SKM-1 treated with dmso at 0.1 percent for 144 hours (cell line): ENCODE results near the gene VAV3.

Experiments used
- DNase-seq: peaks from one replicate; lab custom pipeline; 2025; ENCODE audit not compliant: unreplicated experiment; lab: John Stamatoyannopoulos, UW

VAV3 gene

DNA sequence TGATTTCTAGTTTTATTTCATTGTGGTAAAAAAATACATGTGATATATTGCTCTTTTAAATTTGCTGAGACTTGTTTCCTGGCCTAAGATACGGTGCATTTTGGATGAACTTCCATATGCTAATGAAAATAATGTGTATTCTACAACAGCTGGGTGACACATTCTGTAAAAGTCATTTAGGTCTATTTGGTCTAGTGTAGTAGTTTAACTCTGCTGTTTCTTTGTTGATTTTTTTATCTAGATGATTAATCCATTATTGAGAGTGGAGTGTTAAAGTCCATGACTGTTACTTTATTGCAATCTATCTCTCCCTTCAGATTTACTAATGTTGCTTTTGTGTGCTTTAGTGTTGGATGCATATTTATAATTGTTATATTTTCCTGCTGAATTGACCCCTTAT lies 161.4 kb downstream of the VAV3 start:
- DNase-seq, result no peak

DNA sequence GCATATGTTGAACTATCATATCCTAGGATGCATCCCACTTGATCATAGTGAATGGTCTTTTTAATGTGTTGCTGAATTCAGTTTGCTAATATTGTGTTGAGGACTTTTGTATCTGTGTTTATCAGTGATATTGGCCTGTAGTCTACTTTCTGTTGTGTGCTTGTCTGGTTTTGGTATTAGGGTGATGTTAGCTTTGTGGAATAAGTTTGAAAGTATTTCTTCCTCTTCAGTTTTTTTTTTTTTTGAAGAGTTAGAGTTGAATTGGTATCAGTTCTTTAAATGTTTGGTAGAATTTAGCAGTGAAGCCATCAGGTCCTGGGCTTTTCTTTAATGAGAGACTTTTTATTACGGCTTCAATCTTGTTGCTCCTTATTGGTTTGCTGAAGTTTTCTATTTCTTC lies 162.3 kb downstream of the VAV3 start:
- DNase-seq, result no peak

DNA sequence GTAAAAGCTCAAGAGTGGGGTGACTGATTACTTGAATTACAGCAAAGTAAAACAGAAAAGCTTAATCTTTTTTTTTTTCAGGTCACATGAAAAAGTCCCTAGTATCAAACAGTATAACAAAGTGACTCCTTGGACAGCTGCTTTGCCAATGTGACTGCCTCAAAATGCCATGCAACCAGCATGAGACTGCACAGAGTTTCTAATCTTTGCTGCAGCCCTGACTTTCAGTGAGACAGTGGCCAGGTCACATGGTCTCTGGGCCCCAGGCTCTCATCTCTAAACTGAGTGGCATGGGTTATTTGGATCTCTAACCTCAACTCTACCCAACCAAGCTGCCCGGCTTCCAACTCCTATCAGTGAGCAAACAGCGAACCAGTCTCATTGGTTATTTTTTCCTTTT lies 169.0 kb downstream of the VAV3 start:
- DNase-seq, result no peak

DNA sequence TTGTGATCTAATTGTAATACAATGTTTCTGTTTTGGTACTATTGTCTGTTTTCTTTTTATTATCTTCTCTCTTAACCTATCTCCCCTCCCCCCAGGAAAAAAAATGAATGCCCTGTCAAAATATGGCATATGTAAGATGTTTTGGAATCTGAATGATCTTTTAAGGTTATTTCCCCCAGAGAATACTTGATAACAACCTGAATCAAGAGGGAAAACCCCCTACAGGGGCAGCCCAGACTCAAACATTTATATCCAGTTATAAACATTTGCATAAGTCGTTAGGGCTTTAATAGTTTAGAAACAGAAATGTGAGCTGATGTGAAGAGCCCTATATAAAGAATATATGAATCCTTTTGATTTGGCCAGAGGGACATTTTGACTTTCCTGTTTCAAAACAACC lies 169.5 kb downstream of the VAV3 start:
- no peak for DNase-seq

DNA sequence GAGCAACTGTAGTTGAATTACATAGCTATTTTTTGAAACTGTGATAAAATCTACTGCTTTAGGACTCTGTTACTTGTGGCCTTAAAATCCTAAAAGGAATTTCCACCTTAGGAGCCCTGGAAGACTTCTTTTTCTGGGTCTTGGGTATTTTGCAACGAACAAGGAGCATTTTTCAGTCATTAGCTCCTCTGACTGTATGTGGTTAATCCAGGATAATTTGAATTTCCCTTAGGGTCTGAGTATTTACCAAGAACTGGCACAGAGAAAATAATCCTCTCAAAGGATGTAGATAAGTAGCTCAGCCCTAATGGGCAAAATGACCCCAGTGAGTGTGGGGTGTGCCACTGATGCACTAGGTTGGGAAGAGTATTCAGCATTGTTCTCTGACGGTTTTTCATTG lies 170.4 kb downstream of the VAV3 start:
- no peak for DNase-seq

DNA sequence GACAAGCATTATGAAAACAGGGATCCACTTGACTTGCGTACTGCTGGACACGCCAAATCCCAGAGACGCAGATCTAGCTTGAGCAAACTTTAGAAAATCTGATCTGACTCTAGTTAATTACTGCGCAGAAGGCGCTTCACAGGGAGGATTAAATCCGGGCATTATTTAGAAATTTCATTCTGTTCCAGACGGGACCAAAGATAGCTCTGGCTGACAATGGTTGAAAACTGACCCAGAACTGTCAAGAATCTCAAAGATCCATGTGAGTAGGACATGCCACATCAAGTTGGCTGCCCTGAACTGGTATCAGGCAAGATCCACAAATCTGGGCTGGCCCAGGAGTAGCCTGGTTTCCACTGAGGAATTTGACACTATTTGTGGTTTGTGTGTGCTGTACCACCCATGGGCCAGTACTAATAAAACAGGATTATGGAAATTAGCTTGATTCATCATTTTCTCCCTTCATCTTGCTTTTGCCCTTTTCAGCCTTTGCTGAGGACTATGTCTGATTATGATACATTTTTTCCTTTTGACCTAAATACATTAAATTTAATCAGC lies 171.0 kb downstream of the VAV3 start:
- DNase-seq, result no peak

DNA sequence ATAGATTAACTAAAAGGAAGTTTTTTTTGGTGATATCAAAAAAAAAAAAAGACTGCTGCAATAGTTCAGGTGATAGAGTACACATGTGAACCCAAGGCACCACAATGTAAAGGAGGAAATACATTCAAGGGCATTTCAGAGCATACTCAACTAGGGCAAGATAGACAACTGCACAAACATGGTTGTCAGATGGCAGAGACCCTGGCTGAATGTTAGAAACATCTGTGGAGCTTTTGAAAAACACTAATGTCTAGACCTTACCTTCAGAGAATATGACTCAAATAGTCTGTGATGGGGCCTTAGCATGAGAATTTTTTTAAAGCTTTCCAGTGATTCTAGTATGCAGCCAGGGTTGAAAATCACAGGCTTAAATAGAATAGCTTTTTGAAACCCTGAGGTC lies 173.6 kb downstream of the VAV3 start:
- no peak for DNase-seq

DNA sequence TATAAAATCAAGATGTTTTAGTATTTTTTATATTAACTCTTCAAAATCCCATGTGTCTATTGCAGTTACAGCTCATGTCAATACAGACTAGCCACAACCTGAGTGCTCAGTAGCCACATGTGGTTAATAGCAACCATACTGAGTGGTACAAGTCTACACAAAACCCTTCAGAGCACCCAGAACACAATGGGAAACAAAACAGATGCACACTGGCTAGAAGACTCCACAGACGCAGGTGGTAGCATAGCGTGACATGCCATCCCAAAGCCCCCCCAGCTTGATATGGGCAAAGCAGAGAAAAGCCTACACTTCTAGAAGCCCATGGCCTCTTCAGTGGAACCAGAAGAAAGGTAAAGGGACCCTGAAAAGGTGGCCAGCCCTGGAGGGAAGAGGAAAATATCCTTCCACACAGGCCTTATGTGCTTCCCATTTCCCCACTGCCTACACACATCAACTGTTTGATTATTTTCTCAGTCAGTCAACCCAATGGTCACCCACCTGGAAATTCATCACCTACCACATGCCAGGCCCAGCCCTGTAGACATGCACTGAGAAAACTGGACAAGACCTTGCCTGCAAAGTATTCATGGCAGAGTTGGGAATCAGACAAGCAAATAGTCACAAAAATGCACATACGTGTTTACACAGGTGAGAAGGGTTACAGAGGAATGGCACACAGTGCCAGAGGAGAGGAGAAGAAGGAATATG lies 175.0 kb downstream of the VAV3 start:
- DNase-seq, result no peak

DNA sequence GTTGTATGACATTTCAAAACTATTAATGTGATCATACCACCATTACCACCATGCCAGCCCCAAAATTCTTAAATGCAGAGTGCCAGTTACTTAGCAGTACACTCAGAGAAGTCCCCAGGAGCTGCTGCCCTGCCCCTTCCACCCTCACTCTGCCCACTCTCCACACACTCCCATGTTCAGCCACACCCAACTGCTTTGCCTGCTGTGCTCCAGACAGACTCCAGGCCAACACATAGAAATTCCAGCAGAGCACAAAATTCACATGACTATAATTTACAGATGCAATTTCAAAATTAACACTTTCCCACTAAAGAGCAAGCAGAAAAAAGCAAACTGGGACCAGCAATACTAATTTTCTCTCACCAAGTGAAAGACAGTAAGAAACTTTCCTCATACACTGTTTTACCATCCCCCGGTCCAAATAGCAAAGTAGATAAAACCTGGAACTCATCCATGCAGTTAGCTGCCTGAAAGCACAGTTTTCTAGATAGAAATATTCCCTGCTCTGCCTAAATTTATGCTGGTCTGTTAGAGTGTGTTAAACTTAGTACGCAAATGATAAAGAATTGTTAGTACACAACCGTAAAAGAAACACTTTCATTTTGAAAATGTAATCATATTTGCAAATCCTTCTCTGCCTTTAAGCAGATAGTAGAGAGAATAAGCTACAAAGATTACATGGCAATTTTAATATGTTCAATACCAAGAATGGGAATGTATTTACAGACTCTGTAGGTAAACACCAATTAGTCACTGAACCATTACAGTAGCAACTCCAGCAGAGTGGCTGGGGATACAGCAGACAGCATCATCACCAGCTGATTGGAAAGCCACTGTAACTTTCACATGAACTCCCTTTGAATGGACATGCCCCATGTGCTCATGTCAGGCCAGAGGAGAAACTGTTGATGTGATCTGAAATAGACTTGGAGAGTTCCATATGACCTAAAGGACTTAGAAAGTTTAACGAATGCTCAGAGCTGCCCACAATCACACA lies 176.5 kb downstream of the VAV3 start:
- DNase-seq, result no peak

DNA sequence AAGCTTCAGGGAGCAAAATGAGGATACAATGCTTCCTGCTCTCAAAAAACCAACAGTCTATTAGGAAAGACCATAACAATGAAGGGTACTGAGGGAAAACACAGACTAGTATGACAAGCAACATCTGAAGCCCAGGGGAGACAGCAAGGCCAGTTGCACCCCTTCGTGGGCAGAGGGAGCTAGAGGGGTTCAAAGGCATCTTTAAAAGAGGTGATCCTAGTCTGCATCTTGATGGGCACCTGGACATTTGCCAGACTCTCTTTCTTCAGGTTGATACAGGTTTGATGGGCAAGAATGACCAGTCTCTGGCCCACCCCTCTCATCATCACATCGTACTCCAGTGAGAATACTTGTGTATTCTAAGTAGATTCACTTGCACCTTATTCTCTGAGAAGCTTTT lies 177.7 kb downstream of the VAV3 start:
- DNase-seq, result no peak

DNA sequence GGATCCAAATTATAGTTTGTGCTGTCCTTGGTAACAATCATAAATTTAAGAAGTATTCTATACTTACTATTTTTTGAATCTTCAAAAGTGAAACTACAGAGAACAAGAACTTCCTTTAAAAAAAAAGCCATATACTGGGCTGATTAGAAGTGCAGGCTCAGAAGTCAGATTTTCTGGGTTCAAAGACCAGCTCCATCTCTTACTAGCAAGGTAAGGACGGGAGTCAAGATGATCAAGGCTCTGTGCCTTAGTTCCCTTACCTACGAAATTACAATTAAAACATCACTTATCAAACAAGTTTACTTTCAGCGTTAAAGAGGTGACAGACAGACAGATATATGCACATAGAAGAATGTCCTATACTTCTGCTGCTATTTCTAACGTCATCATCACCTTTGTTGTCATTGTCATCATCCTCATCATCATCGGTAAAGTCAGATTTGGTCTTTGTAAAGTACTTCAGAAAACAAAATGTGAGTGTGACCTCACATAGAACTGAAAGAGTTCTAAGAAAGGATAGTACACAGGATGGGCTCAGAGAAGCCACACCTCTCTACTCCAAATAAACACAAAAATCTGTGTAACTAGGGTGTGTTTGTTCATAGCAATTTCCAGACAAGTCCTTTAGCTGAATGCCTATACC lies 178.7 kb downstream of the VAV3 start:
- DNase-seq, result no peak

DNA sequence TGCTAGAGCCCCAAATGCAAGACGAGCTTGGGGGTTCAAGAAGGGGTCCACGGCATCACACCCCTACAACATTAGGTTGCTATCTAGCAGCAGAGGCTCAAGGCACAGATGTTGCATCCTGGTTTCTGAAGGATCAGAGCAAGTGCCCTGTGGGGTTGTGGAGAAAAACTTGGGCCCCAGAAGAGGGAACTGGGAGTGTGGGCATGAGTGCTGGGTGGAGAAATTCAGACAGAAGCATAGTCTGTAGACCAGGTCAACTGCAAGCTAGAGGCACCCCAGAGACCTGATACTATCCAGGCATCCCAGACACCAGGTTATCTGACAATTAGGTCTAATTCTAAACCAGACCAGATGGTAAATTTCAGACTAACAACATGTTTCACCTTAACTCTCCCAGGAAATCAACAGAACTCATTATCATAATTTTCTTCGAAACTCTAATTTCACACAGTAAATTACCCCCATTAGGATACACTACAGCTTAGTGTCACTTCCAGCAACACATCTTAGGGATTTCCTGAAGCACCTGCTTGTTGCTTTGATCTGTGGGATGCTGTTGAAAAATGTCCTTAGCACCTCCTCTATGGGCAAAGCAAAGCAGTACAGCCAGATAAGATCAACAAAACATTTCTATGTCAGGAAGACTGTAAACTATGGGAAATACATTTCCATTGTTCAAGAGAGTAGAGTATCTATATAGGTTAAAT lies 179.3 kb downstream of the VAV3 start:
- no peak for DNase-seq

DNA sequence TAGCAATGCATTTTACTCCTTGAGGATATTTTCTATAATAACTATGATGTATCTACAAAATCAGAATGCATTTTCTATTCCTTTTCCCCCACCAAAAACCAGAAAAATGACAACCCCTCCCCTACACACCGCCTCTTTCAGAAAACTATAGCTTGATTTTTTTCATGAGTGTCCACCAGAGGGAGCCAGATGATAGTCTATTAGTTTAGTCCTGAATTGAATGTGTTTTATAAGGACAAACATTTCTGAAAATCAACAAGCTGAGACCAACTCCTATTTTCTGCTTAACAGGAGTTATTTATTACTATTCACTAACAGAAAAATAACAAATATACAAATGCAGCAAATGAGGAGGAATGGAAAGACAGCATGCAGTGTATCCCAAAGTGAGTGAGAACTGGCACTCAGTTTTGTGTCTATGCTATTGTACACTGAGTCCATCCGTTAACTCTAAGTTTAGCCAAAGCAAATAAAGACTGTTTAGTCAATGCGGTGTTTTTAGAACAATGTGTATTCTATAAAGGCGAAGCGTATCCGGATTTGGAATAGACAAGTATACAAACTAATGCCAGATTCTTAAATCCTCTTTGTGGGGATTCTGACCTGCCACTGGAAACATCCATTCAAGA lies 182.6 kb downstream of the VAV3 start:
- DNase-seq, result peak; percentile 43

DNA sequence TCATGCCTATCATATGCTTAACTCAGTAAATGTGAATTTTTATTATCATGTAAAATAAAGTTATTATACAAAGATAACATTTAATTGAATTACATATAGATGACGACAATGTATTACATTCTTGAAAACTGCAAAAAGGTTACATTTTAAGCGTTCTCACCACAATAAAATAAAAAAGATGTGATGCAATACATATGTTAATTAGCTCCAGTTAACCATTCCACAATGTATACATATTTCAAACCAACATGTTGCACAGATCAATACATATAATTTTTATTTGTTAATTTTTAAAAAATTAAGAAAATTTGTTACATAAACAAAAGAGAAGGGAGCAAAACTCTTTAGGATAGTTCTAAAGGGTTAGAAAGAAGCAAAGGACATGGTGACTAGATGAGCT lies 183.7 kb downstream of the VAV3 start:
- no peak for DNase-seq

DNA sequence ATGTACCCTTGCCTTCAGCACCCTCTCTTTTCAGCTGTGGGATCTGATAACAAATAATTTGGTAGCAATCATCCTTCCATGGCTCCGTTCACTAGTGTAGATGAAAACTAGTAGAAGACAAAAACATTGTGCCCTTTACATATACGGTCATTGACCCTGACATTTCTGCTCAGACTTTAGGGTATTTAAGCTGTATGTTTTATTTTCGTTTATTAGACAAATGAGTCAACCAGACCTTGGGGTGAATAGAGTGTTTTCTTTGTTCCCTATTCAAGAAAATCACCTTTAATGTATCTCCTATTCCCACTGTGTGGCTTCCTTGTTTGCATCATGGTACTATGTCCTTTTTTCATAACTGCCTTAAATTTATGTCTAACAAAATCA lies 187.3 kb downstream of the VAV3 start:
- no peak for DNase-seq

DNA sequence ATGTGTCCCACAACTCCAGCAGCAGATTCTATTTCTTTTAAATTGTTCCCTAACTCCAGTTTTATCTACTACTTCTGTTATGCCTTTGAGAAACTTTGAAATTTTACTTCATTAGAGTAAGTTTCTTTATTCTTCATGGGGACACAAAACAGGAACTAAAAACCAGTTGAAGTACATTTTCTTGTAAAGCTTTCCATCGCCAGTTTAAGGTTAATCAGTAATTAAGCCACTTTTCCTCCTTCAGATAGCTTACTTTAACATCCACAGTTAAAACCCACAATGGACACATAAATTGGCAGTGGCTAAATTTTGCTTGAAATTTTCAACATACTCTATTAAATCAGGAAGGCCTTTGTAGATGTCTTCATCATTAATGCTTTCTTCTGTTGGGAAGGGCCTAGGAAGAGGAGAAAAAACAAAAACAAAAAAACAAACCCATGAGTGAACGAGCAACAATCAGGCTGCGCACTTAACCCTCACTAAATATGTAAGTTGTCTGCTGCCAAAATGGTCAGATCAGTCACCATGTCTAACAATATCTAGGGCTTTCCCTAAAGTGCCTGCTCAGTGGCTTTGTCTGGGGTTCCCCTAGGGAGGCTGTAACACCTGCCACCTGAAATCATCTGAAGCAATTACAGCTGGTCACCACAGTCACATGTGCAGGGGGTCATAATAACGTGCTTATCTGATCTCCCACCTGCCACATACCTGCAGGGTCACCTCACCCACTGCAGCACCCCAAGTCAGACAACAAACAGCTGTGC lies 187.9 kb downstream of the VAV3 start:
- no peak for DNase-seq

DNA sequence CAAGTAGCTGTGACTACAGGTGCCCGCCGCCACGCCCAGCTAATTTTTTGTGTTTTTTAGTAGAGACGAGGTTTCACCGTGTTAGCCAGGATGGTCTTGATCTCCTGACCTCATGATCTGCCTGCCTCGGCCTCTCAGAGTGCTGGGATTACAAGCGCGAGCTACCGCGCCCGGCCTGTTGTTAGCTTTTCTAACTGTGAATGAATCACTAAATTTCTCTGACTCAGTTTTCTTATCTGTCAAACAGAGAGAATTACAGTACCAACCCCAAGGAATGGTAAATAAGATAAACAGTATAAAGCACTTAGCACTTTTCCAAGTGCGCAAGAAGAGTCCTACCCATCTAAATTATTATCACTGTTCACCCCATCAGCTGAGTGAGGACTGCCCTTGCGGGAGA lies 193.6 kb downstream of the VAV3 start:
- DNase-seq, result no peak

DNA sequence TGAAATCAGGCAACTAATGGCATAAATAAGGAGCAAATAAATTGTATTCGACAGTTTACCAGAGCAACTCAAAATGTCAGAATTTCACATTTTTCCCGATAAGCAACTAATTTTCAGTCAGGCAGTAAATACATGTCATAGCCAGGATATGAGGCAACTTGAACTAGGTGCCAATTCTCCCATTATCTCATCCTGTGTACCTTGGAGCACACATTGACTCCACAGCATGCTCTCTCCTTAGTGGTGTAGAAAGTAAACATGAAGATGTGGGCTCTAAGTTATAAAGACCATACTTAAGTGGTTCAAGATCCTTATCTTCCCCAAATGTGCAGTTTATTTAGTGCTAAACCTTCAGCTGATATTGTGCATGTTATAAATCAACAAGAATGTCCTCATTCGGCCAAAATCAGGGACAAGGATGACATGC lies 197.8 kb downstream of the VAV3 start:
- DNase-seq, result no peak

DNA sequence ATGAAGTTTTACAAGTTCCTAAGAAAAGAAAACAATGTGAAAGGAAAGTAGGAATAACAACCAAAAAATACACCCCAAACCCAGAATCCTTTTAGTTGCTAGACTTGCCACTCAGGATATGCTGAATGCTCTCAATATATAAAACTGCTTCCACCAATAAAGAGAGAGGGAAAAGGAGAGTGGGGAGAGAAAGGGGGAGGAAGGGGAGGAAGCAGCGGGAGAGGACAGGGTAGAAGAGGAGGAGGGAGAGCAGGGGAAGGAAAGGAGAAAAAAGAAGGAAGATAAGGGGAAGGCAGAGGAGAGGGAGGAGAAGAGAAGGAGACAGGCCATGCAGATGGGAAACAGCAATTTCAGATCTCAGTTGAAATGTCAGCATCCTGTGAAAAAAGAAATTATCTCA lies 198.4 kb downstream of the VAV3 start:
- no peak for DNase-seq
